Type B pancreatic cell (in vitro differentiated cells): Measurements from ENCODE around the gene RNF144B. TPM values are rescaled to one million over a fixed set of nuclear protein-coding genes. Genes with fewer than 3 reads are reported as not detected.
A peak's percentile ranks its signal among the peaks of the same experiment; 100 is the strongest.

Source experiments
- DNase-seq: peaks from one replicate; pipeline ENCODE4 v3.0.0; 2021; ENCODE audit warnings: mixed read lengths; ENCODE audit not compliant: unreplicated experiment; ENCODE audit errors: extremely low spot score
- H3K27ac Mint-ChIP-seq: 2 replicates; pipeline ENCODE4 v1.8.0; 2021; ENCODE audit warnings: mild to moderate bottlenecking, mixed read lengths
- H3K27me3 Mint-ChIP-seq: 2 replicates; pipeline ENCODE4 v1.8.0; 2021; ENCODE audit warnings: mixed read lengths
- H3K36me3 Mint-ChIP-seq: 2 replicates; pipeline ENCODE4 v1.8.0; 2021; ENCODE audit warnings: mixed read lengths
- H3K4me1 Mint-ChIP-seq: one replicate; pipeline ENCODE4 v1.8.0; 2021; ENCODE audit warnings: mixed read lengths; ENCODE audit not compliant: unreplicated experiment
- H3K4me3 Mint-ChIP-seq: 2 replicates; pipeline ENCODE4 v1.8.0; 2021; ENCODE audit warnings: mild to moderate bottlenecking, mixed read lengths
- H3K9me3 Mint-ChIP-seq: 2 replicates; pipeline ENCODE4 v1.8.0; 2021; ENCODE audit warnings: mixed read lengths
- CTCF ChIP-seq: fragments of 200-600 bp; sonication (generic); conservative IDR thresholded peaks from 2 replicates; pipeline ENCODE4 v1.5.0; 2021; ENCODE audit warnings: antibody characterized with exemption, mild to moderate bottlenecking
- total RNA-seq: library from RNA; stranded (reverse); gene quantifications from 2 replicates; pipeline ENCODE4 v1.2.1, GENCODE V29; 2021; ENCODE audit warnings: low replicate concordance

The RNF144B gene
- total RNA-seq, 1 donor from 2014 or later, result 10.8 TPM

- Mint-ChIP-seq H3K4me3 (no peak overlapping the region), H3K27me3 (no peaks in the 10 kb centered on the region), H3K27ac (no peak overlapping the region), H3K4me1 (peaks cover 10% of the 10 kb centered on the region), H3K36me3 (no peaks in the 10 kb centered on the region), H3K9me3 (no peaks in the 10 kb centered on the region)
- no peak for DNase-seq
- TF ChIP-seq CTCF, result no peak
These were observed 49.2 kb downstream of the RNF144B start for GRCh38 chr6:18436341-18436740.

DNA sequence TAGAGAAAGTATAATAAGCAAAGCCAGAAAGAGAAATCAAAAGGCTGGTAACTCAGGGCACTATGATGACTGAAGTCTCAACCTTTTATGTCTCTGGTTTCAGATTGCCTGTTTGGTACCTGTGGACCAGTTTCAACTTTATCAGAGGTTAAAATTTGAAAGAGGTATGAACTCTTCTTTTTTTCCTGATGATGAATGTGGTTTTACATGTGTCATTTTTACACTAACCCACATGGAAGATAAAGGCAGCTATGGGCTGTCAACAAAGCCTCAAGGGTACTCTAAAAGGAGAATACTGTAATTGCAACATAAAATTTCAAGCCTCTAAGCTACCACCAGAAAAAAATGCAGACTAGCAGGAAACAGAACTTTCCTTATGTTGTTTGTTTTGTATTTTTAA, 52.4 kb downstream of the RNF144B start:
- peaks cover 4% of the 10 kb centered on the region for H3K4me1 Mint-ChIP-seq
- TF ChIP-seq CTCF, result no peak
- H3K9me3 Mint-ChIP-seq, result no peaks in the 10 kb centered on the region
- peak overlapping the region; percentile 4 for H3K4me3 Mint-ChIP-seq
- peaks cover 3% of the 10 kb centered on the region for H3K36me3 Mint-ChIP-seq
- H3K27ac Mint-ChIP-seq, result peak overlapping the region; percentile 18
- H3K27me3 Mint-ChIP-seq, result no peaks in the 10 kb centered on the region
- DNase-seq, result no peak

- H3K36me3 Mint-ChIP-seq, result peaks cover 3% of the 10 kb centered on the region
- DNase-seq, result no peak
- no peaks in the 10 kb centered on the region for H3K9me3 Mint-ChIP-seq
- peaks cover 4% of the 10 kb centered on the region for H3K4me1 Mint-ChIP-seq
- H3K4me3 Mint-ChIP-seq, result no peak overlapping the region
- no peak overlapping the region for H3K27ac Mint-ChIP-seq
- no peaks in the 10 kb centered on the region for H3K27me3 Mint-ChIP-seq
- no peak for TF ChIP-seq CTCF
These were observed 54.3 kb downstream of the RNF144B start for GRCh38 chr6:18441251-18441979.

DNA sequence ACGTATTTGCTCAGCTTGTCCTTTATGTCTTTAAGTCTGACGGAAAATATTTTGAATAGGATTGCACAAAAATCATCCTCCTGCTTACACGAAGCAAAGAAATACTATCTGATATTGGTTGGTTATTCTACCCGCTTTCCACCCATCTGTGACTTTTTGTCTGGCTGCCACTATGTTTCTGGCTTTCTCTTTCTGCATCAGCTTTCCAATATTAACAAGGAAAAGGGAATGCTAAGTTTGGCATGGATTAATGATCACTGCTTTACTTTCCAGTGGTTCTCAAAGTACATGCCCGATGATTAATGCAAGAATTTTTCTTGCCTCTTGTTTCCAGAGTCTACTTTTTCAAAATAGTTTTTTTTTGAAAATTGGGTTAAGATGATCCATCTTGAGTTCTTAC, 57.0 kb downstream of the RNF144B start:
- no peak for DNase-seq
- H3K9me3 Mint-ChIP-seq, result no peaks in the 10 kb centered on the region
- no peaks in the 10 kb centered on the region for H3K27me3 Mint-ChIP-seq
- H3K27ac Mint-ChIP-seq, result no peak overlapping the region
- H3K4me3 Mint-ChIP-seq, result no peak overlapping the region
- peaks cover 4% of the 10 kb centered on the region for H3K4me1 Mint-ChIP-seq
- H3K36me3 Mint-ChIP-seq, result peaks cover 3% of the 10 kb centered on the region
- TF ChIP-seq CTCF, result no peak

DNA sequence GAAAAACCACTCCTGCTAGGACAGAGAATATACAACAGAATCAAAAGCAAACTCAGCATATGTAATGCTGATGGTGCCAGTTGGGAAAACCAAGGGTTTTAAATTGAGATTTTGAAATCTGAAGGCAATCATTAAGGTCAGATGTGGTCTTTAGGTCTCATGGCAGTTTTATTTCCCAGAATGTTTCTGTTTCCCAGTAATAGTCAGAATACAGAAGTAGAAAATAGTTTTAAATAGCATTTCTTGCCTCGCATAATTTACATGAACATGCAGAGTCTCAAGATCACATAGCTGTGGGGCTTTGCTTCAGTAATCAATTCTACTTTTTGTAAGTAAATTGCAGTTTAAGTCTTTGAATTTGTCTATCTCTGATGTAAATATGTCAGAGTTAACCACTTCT, 58.1 kb downstream of the RNF144B start:
- Mint-ChIP-seq H3K9me3 (no peaks in the 10 kb centered on the region), H3K36me3 (peaks cover 3% of the 10 kb centered on the region), H3K4me3 (no peak overlapping the region), H3K27ac (no peak overlapping the region), H3K27me3 (no peaks in the 10 kb centered on the region), H3K4me1 (no peaks in the 10 kb centered on the region)
- no peak for DNase-seq
- no peak for TF ChIP-seq CTCF
